ENCODE results near the gene ADISSP.

GRCh38 chr20:3744037-3744436, 23.5 kb downstream of the ADISSP start:
- TF ChIP-seq CTCF (IDR thresholded peaks at IDR 0.05) (no peak), ZFX (IDR thresholded peaks at IDR 0.05; ENCODE audit: borderline replicate concordance) (no peak)
